Liver (tissue), 9 donors: ENCODE data around the gene IL3. TPM values are rescaled to one million over a fixed set of nuclear protein-coding genes. Genes with fewer than 3 reads are reported as not detected.

Experiments used
- DNase-seq: peaks from one replicate; pipeline ENCODE4 v3.0.0-alpha.2; 2017; ENCODE audit warnings: low spot score
- H3K27ac ChIP-seq, 2 donors: one replicate each; pipeline ENCODE4 v1.7.0; 2013; ENCODE audit warnings: inconsistent platforms in 2 of 2, low read length in 2 of 2, control low read depth in 1 of 2, low read depth in 1 of 2, mild to moderate bottlenecking in 1 of 2
- H3K27me3 ChIP-seq, 4 donors: one replicate each; pipeline versions ENCODE4 v1.6.1 to v1.7.0; 2013; ENCODE audit warnings: low read length in 3 of 4, inconsistent platforms in 1 of 4, mild to moderate bottlenecking in 1 of 4, moderate library complexity in 1 of 4; ENCODE audit not compliant: control insufficient read depth in 4 of 4, insufficient read depth in 4 of 4
- H3K36me3 ChIP-seq, 4 donors: one replicate each; pipeline versions ENCODE4 v1.6.1 to v1.7.0; 2013; ENCODE audit warnings: low read length in 3 of 4, mild to moderate bottlenecking in 3 of 4, low read depth in 1 of 4, moderate library complexity in 1 of 4; ENCODE audit not compliant: control insufficient read depth in 4 of 4, insufficient read depth in 3 of 4
- H3K4me1 ChIP-seq, 4 donors: one replicate each; pipeline versions ENCODE4 v1.6.1 to v1.7.0; 2013; ENCODE audit warnings: low read length in 3 of 4, mild to moderate bottlenecking in 3 of 4, moderate library complexity in 1 of 4; ENCODE audit not compliant: control insufficient read depth in 4 of 4, insufficient read depth in 4 of 4
- H3K4me3 ChIP-seq, 3 donors: one replicate each; pipeline versions ENCODE4 v1.6.1 to v1.7.0; 2013; ENCODE audit warnings: low read length in 3 of 3, control low read depth in 1 of 3, low read depth in 1 of 3, mild to moderate bottlenecking in 1 of 3
- H3K9ac ChIP-seq, 2 donors: one replicate each; pipeline ENCODE4 v1.7.0; 2013; ENCODE audit warnings: low read length in 2 of 2, mild to moderate bottlenecking in 2 of 2, moderate library complexity in 2 of 2, control low read depth in 1 of 2, low read depth in 1 of 2
- H3K9me3 ChIP-seq, 4 donors: one replicate each; pipeline versions ENCODE4 v1.6.1 to v1.7.0; 2013; ENCODE audit warnings: low read length in 3 of 4; ENCODE audit not compliant: control insufficient read depth in 4 of 4
- EGR1 ChIP-seq, 2 donors: IDR thresholded peaks; 2 replicates each; pipeline ENCODE4 v1.6.1; 2016 to 2018; ENCODE audit warnings: antibody characterized with exemption in 2 of 2, low read depth in 2 of 2
- FOXA1 ChIP-seq: IDR thresholded peaks from 2 replicates; pipeline ENCODE4 v1.6.1; 2016; ENCODE audit warnings: antibody characterized with exemption
- FOXA2 ChIP-seq: IDR thresholded peaks from 2 replicates; pipeline ENCODE4 v1.6.1; 2016; ENCODE audit warnings: antibody characterized with exemption
- GABPA ChIP-seq, 2 donors: IDR thresholded peaks in 1 of 2; conservative IDR thresholded peaks in 1 of 2; 2 replicates each; pipeline ENCODE4 v1.6.1; 2016; ENCODE audit warnings: antibody characterized with exemption in 2 of 2, mild to moderate bottlenecking in 1 of 2, moderate library complexity in 1 of 2
- HNF4A ChIP-seq, 2 donors: conservative IDR thresholded peaks; 2 replicates each; pipeline ENCODE4 v1.6.1; 2016; ENCODE audit warnings: antibody characterized with exemption in 2 of 2, mild to moderate bottlenecking in 2 of 2
- HNF4G ChIP-seq: IDR thresholded peaks from 2 replicates; pipeline ENCODE4 v1.6.1; 2016; ENCODE audit warnings: antibody characterized with exemption
- JUND ChIP-seq, 2 donors: IDR thresholded peaks; 2 replicates each; pipeline ENCODE4 v1.6.1; 2016; ENCODE audit warnings: antibody characterized with exemption in 2 of 2
- NR2F2 ChIP-seq: IDR thresholded peaks from 2 replicates; pipeline ENCODE4 v1.6.1; 2016; ENCODE audit warnings: antibody characterized with exemption
- RAD21 ChIP-seq, 2 donors: IDR thresholded peaks; 2 replicates each; pipeline ENCODE4 v1.6.1; 2016; ENCODE audit warnings: antibody characterized with exemption in 2 of 2, mild to moderate bottlenecking in 2 of 2
- RXRA ChIP-seq, 2 donors: IDR thresholded peaks; 2 replicates each; pipeline ENCODE4 v1.6.1; 2017 to 2018; ENCODE audit warnings: antibody characterized with exemption in 2 of 2, mild to moderate bottlenecking in 1 of 2
- SP1 ChIP-seq: IDR thresholded peaks from 2 replicates; pipeline ENCODE4 v1.6.1; 2018; ENCODE audit warnings: antibody characterized with exemption, mild to moderate bottlenecking
- TAF1 ChIP-seq: conservative IDR thresholded peaks from 2 replicates; pipeline ENCODE4 v1.6.1; 2016; ENCODE audit warnings: antibody characterized with exemption, mild to moderate bottlenecking
- YY1 ChIP-seq: IDR thresholded peaks from 2 replicates; pipeline ENCODE4 v1.6.1; 2016; ENCODE audit warnings: antibody characterized with exemption, mild to moderate bottlenecking
- WGBS: extraction: QIAGEN DNeasy Blood & Tissue Kit; methylation state at CpG from one replicate; pipeline ENCODE4 v1.1.7; 2013; 5-methylcytosine and 5-hydroxymethylcytosine counted together
- polyA plus RNA-seq, 2 donors: library from polyadenylated mRNA; stranded (reverse) in 1 of 2; unstranded in 1 of 2; fragments of 200-250 nt in 1 of 2; fragments of >200 nt in 1 of 2; fragmentation: Nextera tagmentation in 1 of 2; extraction: Ambion mirVana in 1 of 2; gene quantifications; one replicate each; pipeline versions ENCODE4 v1.2.1 to v1.2.3, GENCODE V29; 2013 to 2015
- total RNA-seq, 2 donors: library from RNA; depleted of rRNA; stranded (reverse); fragments of >200 nt; gene quantifications; one replicate each; pipeline ENCODE4 v1.2.3, GENCODE V29; 2014
- TF ChIP-seq, protein P1 (sequence below): IDR thresholded peaks from 2 replicates; pipeline ENCODE4 v1.6.1; 2016; ENCODE audit warnings: antibody characterized with exemption
- TF ChIP-seq, protein P2 (sequence below): IDR thresholded peaks from 2 replicates; pipeline ENCODE4 v1.6.1; 2016; ENCODE audit warnings: antibody characterized with exemption
- TF ChIP-seq, protein P3 (sequence below): fragments of 150-350 bp; IDR thresholded peaks from 2 replicates; pipeline ENCODE4 v1.5.1; 2017; ENCODE audit warnings: improper control_type of control experiment, low read depth, low read length; ENCODE audit not compliant: missing input control
- TF ChIP-seq, protein P4 (sequence below): IDR thresholded peaks from 2 replicates; pipeline ENCODE4 v1.6.1; 2016; ENCODE audit warnings: antibody characterized with exemption
- donor health status: healthy.
- donor health status: healthy.
- donor health status: healthy.
- donor health status: healthy.
- donor health status: healthy.

The IL3 gene
- total and polyA plus RNA-seq, 4 donors = not detected

DNA sequence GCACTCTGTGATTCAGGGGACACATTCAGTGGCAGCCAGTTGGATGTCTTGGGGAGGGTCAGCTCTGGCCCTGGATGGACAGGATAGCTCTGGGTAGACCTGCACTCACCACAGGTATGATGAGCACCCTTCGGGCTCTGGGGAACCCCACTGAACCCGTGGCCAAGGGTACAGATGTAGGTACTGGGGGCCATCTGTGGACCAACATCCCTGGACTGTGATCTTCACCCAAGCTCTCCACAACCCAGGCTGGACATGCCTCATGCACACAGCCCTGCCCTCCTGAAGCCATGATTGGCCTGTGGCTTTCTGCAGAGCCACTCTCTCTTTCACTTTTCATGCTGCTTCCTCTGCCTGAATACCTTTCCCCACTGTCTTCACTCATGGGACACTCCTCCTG is 33.4 kb upstream of the IL3 start:
- DNase-seq = no peak
- no peak overlapping the region for H3K4me3 ChIP-seq
- TF ChIP-seq FOXA2 (no peak), HNF4G (no peak), JUND (IDR thresholded peaks at IDR 0.05) (no peak), GABPA (IDR thresholded peaks at IDR 0.05 in 1 of 2, conservative IDR thresholded peaks at IDR 0.05 in 1 of 2) (no peak), RAD21 (IDR thresholded peaks at IDR 0.05) (no peak), TAF1 (no peak), NR2F2 (no peak), HNF4A (conservative IDR thresholded peaks at IDR 0.05) (no peak), YY1 (no peak), RXRA (IDR thresholded peaks at IDR 0.05) (no peak)
- TF ChIP-seq, protein P1, sequence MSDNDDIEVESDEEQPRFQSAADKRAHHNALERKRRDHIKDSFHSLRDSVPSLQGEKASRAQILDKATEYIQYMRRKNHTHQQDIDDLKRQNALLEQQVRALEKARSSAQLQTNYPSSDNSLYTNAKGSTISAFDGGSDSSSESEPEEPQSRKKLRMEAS = no peak
- TF ChIP-seq, protein P2, sequence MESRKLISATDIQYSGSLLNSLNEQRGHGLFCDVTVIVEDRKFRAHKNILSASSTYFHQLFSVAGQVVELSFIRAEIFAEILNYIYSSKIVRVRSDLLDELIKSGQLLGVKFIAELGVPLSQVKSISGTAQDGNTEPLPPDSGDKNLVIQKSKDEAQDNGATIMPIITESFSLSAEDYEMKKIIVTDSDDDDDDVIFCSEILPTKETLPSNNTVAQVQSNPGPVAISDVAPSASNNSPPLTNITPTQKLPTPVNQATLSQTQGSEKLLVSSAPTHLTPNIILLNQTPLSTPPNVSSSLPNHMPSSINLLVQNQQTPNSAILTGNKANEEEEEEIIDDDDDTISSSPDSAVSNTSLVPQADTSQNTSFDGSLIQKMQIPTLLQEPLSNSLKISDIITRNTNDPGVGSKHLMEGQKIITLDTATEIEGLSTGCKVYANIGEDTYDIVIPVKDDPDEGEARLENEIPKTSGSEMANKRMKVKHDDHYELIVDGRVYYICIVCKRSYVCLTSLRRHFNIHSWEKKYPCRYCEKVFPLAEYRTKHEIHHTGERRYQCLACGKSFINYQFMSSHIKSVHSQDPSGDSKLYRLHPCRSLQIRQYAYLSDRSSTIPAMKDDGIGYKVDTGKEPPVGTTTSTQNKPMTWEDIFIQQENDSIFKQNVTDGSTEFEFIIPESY = no peak
- TF ChIP-seq, protein P3, sequence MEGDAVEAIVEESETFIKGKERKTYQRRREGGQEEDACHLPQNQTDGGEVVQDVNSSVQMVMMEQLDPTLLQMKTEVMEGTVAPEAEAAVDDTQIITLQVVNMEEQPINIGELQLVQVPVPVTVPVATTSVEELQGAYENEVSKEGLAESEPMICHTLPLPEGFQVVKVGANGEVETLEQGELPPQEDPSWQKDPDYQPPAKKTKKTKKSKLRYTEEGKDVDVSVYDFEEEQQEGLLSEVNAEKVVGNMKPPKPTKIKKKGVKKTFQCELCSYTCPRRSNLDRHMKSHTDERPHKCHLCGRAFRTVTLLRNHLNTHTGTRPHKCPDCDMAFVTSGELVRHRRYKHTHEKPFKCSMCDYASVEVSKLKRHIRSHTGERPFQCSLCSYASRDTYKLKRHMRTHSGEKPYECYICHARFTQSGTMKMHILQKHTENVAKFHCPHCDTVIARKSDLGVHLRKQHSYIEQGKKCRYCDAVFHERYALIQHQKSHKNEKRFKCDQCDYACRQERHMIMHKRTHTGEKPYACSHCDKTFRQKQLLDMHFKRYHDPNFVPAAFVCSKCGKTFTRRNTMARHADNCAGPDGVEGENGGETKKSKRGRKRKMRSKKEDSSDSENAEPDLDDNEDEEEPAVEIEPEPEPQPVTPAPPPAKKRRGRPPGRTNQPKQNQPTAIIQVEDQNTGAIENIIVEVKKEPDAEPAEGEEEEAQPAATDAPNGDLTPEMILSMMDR = no peak
- TF ChIP-seq, protein P4, sequence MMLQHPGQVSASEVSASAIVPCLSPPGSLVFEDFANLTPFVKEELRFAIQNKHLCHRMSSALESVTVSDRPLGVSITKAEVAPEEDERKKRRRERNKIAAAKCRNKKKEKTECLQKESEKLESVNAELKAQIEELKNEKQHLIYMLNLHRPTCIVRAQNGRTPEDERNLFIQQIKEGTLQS = no peak
- H3K9me3 ChIP-seq = no peaks in the 10 kb centered on the region
- no peak overlapping the region for H3K9ac ChIP-seq
- H3K36me3 ChIP-seq = no peaks in the 10 kb centered on the region
- 79% methylated on average over 2 of the region's 2 CpGs for WGBS
- no peak overlapping the region for H3K27ac ChIP-seq
- H3K27me3 ChIP-seq = no peaks in the 10 kb centered on the region
- no peaks in the 10 kb centered on the region for H3K4me1 ChIP-seq

DNA sequence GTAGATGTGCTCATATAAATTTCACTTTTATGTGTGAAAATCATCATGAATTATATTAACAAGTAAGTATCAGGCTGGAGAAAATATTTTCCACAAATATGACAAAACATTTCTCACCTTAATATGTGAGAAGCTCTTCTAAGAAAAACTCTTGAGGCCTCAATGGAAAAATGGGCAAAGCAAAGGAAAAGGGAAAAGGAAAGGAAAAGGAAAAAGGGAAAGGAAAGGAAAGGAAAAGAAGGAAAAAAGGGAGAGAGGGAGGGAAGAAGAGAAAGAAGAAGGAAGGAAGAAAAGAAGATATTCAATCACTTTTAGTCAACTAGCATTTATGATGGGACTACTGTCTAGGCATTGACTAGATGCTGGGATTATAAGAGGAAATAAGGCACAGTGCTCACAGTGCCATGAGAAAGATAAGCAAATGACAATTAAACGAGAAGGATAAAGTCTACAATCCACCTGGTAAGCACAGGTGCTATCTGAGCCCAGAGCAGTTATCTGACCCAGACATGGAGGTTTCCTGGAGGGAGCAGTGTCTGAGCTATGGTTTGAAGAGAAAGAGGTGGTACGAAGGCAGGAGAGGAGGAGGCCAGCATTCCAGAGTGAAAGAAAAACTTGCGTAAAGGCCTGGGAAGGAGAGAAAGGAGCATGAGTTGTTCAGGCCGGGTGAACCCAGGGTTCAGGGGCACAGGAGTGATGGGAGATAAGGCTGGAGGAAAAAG is 30.7 kb upstream of the IL3 start:
- Histone ChIP-seq H3K27me3 (no peaks in the 10 kb centered on the region), H3K9ac (no peak overlapping the region), H3K4me3 (no peak overlapping the region), H3K9me3 (peaks cover 0 to 11% (median 0%) of the 10 kb centered on the region in 4 donors), H3K36me3 (no peaks in the 10 kb centered on the region), H3K27ac (no peak overlapping the region), H3K4me1 (no peaks in the 10 kb centered on the region)
- DNase-seq = no peak
- WGBS = 81% methylated on average over 4 of the region's 4 CpGs
- TF ChIP-seq TAF1 = no peak
- no peak for TF ChIP-seq RAD21 (IDR thresholded peaks at IDR 0.05)
- TF ChIP-seq HNF4G = no peak
- TF ChIP-seq, protein P4 = no peak
- no peak for TF ChIP-seq FOXA2
- TF ChIP-seq, protein P3 = no peak
- no peak for TF ChIP-seq SP1
- TF ChIP-seq, protein P1 = no peak
- no peak for TF ChIP-seq GABPA (IDR thresholded peaks at IDR 0.05 in 1 of 2, conservative IDR thresholded peaks at IDR 0.05 in 1 of 2)
- TF ChIP-seq JUND (IDR thresholded peaks at IDR 0.05) = no peak
- no peak for TF ChIP-seq EGR1 (IDR thresholded peaks at IDR 0.05; ENCODE audit: low read depth in 2 of 2)
- no peak for TF ChIP-seq FOXA1
- TF ChIP-seq HNF4A (conservative IDR thresholded peaks at IDR 0.05) = no peak
- TF ChIP-seq, protein P2 = no peak
- TF ChIP-seq RXRA (IDR thresholded peaks at IDR 0.05) = no peak
- no peak for TF ChIP-seq YY1
- no peak for TF ChIP-seq NR2F2
